Left kidney (tissue), 8 donors: ENCODE results near the gene MOB1A. TPM values are rescaled to one million over a fixed set of nuclear protein-coding genes. Genes with fewer than 3 reads are reported as not detected.
"Not testable (repeated sequence)": the region's sequence is repeated elsewhere in the genome, so short reads cannot be mapped to it uniquely, and the experiment has no call there.

Source experiments
- DNase-seq: peaks from one replicate; pipeline ENCODE4 v3.0.0-alpha.2; 2013
- long read RNA-seq, 8 donors: transcript quantifications; one replicate each; lab custom pipeline, GENCODE V29; 2026
- polyA plus RNA-seq: library from polyadenylated mRNA; unstranded; fragments of 120-200 nt; gene quantifications from one replicate; pipeline ENCODE4 v1.2.1, GENCODE V29; 2013; ENCODE audit not compliant: insufficient read length

Gene MOB1A
- polyA plus RNA-seq: 105 TPM
- long read RNA-seq, donor 1, full-length matches to known transcripts: 35 of 92 reads
- long read RNA-seq, donor 1, partial matches to known transcripts: 49 of 92 reads
- long read RNA-seq, donor 1, other reads (novel, unspliced or antisense): 8 of 92 reads
- long read RNA-seq, donor 2, full-length matches to known transcripts: 27 of 32 reads
- long read RNA-seq, donor 2, partial matches to known transcripts: 5 of 32 reads
- long read RNA-seq, donor 2, other reads (novel, unspliced or antisense): 0 of 32 reads
- long read RNA-seq, donor 3, full-length matches to known transcripts: 19 of 19 reads
- long read RNA-seq, donor 3, partial matches to known transcripts: 0 of 19 reads
- long read RNA-seq, donor 3, other reads (novel, unspliced or antisense): 0 of 19 reads
- long read RNA-seq, donor 4, full-length matches to known transcripts: 2 of 2 reads
- long read RNA-seq, donor 4, partial matches to known transcripts: 0 of 2 reads
- long read RNA-seq, donor 4, other reads (novel, unspliced or antisense): 0 of 2 reads
- long read RNA-seq, donor 5, full-length matches to known transcripts: 31 of 37 reads
- long read RNA-seq, donor 5, partial matches to known transcripts: 0 of 37 reads
- long read RNA-seq, donor 5, other reads (novel, unspliced or antisense): 6 of 37 reads
- long read RNA-seq, donor 6, full-length matches to known transcripts: 32 of 32 reads
- long read RNA-seq, donor 6, partial matches to known transcripts: 0 of 32 reads
- long read RNA-seq, donor 6, other reads (novel, unspliced or antisense): 0 of 32 reads
- long read RNA-seq, donor 7, full-length matches to known transcripts: 32 of 43 reads
- long read RNA-seq, donor 7, partial matches to known transcripts: 11 of 43 reads
- long read RNA-seq, donor 7, other reads (novel, unspliced or antisense): 0 of 43 reads
- long read RNA-seq, donor 8, full-length matches to known transcripts: 21 of 21 reads
- long read RNA-seq, donor 8, partial matches to known transcripts: 0 of 21 reads
- long read RNA-seq, donor 8, other reads (novel, unspliced or antisense): 0 of 21 reads

DNA sequence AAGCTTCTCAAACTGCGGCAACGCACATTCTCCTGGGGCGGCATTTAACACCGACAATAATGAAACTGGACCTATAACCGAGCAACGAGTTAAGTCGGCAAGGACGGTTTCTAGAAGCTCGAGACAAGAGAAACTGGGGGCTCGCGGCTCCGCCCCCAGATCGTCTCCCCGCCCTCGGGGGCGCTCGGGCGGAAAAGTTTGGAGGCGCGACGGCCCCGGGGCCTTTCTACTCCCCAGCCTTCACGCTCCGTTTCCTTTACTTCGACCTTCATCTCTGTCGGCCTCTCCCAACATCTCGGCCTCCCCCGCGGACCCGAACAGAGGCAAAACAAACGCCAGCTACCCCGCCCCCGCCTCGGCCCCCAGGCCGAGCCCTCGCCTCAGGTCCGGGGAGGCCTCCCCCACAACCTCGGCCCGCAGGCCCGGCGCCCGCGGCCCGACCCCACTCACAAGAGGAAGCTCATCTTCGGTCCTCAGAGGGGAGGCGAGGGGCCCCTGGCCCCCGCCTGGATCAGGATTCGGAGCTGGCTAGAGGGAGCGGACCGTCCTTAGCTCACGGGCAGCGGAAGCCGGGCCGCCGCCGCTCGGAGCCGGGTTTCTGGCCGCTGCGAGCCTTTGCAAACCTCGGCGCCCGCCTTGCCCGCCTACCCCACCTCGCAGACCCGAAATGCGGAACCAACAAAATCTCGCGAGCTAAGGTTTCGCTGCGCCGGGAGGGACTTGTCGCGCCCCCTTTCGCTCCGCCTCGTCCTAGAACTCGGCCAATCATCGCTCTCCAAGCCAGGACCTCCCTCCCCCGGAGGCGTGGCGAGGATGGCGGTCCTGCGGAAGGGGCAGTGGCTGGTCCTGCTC, at the start of gene MOB1A:
TSS of gene MOB1A (minus strand) at position 669 of the 852 bp plus-strand sequence. CDS start at position 464, 205 bp downstream.
- DNase-seq: peak; percentile 99

GRCh38 chr2:74227646-74228045, 49.0 kb upstream of the MOB1A start:
- DNase-seq: no peak

- no peak for DNase-seq
Measured at GRCh38 chr2:74226648-74227213, 48.1 kb upstream of the MOB1A start.

DNA sequence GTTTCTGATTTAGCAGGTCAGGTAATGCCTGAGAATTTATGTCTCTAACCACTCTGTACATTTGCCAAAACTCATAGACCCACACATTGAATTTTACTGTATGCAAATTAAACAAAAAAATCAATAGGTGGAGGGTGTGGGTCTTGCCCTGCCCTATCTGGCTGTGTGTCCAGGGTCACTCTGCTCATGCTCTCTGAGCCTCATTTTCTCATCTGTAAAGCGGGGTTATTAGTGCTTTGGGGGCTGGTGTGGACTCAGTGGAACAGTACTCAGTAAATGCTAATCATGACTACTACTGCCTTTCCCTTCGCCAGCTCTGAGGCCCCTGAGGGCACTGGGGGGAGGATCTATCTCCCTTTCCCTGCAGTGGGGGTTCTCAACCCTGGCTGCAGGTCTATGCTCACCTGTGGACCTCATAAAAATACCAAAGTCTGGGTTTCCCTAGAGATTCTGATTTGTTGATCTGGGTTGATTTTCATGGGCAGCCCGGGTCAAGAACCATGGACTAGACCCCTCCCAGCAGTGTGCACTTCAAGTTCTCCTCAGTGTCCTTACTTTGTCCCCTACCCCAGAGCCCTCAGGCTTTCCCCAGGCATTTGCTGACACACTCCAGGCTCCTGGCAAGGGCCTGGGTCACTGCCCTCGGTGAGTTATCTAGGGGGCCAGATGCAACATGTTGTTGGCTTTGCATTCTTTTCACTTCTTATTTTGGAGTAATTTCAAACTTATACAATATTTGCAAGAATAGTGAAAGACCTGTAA, 47.2 kb upstream of the MOB1A start:
- no peak for DNase-seq

DNA sequence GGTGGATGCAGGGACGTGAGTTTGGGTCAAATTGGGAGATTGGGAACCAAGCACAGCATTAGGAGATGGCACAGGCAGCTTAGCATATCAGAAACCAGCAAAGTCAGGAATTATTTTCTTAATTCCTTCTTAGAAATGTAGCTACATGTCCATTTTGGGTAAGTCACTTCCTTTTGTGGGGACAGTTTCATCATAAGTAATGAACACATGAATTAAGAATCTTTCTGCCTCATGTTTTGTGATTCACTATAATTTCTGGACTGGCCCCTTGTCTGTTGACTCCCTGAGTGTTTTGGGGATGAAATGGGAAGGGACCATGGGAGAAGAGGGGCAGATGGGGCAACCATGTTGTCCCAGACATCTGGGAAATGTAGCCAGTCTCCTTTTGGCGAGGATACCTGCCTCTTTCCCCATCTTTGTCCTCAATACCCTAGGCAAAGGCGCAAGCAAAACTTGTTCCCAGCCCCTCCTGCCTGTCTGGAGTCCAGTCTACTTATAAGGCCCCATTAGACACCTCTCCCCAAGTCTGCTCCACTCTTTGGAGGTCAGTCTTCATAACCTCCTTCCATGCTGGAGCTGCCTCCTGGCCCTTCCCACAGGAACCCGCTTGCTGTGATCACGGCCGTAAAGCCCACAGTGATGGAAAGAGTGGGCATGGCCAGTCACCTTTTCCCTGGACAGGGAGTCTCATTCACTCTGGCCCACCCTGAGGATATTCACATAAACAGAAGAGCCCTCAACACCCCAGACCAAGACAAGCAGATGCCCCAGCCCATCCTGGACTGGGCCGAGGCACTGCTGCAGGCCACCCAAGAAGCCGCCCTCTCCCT, 45.5 kb upstream of the MOB1A start:
- DNase-seq: no peak

DNA sequence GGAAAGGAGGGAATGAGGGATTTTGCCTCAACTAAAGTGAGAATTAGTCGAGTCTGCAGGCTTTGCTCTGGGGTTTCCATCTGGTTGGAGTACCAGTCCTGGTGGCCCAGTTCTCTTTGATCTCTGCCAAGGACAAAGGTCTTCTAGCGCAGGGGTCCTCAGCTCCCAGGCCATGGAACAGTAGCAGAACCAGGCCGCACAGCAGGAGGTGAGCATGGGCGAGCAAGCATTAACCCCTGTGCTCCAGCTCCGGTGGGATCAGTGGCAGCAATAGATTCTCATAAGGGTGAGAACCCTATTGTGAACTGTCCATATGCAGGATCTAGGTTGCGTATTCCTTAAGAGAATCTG, 43.6 kb upstream of the MOB1A start:
- no peak for DNase-seq

DNA sequence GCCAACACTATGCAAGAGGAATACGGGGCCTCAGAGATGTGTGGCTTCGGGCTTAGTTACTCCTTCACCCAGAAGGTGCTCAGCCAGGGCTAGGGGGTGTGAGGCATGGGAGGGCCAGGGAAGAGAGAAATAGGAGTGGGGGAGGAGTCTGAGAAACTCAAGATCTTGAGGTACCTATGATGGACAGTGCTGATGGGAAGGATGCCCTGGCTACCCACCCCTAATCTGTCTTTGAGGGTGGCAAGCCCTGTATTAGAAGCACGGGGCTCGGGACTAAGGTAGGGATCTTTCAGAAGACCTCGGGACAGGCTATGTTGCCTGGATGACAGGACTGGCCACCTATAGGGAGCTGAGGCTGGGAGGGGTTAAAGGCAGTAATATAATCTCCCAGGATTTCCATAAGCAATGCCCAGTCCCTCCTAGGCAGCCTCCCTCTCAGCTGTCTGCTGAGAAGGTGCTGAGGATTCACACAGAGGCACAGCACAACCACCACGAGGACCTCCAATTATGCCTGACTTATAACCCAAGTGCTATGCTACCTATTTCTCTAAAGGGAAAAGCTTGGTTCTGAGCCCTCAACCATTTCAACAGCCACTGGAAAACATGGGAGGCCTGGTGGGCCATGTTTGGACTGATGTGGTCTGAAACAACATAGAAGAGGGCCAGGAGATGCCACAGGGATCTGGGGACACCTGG, 43.1 kb upstream of the MOB1A start:
- DNase-seq: no peak

DNA sequence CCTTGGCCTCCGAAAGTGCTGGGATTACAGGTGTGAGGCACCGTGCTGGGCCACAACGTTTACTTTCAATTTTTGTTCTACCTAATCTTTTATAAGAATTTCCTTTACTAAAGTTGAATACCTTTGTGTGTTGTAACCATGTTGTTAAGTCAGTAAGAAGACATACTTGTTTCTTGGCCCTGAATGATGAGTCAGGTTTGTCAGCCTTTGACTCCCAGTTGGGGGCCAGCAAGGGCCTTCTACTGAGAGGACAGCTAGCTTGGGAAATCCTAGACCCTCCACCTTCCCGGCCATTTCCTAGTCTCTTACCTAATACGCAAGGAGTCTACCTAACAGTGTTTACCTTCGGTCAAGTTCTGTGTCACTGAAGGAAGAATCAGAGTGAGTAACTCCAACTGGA, 42.4 kb upstream of the MOB1A start:
- no peak for DNase-seq

DNA sequence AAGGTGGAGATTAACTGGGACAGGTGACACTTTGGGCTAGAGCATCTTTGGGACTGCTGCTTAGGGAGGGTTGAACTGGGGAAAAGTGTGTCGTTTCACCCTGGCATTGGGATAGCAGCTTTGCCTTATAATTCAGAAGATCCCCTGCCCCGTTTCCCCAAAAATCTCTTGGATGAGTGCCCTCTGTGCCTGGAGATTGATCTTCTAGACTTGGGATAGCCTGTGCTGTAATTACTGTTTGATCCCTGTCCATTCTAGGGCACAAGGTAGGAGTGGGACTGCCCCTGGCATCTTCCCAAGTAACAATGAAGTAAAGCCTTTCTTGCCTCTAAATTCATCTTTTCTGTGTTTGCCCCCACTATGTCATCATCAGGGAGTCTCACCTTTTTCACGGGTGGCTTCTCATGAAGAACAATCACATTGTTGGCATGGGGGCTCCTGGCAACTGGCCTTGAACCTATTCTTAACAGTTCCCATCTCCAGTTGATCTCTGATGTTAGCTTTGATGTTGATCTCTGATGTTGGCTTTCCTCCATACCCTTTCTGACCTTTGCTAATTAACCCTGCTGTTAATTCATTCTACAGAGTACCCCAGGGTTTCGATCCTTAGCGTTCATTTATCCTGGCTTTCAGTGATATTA, 41.3 kb upstream of the MOB1A start:
- DNase-seq: no peak

DNA sequence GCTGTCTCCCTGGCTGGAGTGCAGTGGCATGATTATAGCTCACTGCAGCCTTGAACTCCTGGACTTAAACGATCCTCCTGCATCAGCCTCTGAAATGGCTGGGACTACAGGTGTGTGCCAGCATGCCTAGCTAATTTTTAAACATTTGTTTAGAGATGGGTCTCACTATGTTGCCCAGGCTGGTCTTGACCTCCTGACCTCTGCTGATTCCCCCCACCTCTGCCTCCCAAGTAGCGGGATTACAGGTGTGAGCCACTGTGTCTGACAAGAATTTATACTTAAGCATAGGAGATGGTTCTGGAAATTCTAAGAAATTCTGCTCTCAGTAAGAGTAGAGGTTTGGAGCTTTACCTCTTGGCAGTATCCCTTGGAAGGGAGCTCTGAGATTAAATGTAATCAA, 38.0 kb upstream of the MOB1A start:
- no peak for DNase-seq

DNA sequence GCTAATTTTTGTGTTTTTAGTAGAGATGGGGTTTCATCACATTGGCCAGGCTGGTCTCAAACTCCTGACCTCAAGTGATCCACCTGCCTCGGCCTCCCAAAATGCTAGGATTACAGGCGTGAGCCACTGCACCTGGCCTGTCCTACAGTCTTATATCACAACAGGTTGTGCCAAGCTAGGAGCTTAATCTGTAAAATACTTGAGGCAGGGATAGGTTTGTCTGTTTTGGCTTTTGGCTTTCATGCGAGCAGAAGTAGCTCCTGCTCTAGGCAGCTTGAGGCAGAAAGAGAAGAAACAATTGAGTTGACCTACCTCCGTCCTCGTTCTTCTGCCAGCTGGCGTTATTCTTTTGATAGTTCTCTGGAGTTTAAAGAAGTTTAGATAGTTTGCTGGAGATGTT, 37.1 kb upstream of the MOB1A start:
- DNase-seq: not testable (repeated sequence)

DNA sequence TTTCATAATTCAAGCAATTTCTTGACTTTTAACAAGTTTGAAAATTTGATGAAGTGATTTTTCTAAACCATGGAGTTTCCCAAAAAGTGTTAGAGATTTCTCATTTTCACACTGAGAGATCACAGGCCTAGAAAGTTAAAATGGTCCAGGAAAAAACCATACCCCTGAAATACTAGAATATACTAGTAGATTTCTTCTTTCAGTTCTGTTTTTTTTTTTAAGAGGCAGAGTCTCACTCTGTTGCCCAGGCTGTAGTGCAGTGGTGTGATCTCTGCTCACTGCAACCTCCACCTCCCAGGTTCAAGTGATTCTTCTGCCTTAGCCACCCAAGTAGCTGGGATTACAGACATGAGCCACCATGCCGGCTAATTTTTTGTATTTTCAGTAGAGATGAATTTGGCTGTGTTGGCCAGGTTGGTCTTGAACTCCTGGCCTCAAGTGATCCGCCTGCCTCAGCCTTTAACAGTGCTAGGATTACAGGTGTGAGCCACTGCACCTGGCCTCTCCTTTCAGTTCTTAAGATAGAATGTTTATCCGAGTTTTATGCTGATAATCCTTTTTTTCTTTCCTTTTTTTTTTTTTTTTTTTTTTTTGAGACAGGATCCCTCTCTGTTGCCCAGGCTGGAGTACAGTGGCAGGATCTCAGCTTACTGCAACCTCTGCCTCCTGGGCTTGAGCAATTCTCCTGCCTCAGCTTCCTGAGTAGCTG, 34.2 kb upstream of the MOB1A start:
- DNase-seq: no peak

DNA sequence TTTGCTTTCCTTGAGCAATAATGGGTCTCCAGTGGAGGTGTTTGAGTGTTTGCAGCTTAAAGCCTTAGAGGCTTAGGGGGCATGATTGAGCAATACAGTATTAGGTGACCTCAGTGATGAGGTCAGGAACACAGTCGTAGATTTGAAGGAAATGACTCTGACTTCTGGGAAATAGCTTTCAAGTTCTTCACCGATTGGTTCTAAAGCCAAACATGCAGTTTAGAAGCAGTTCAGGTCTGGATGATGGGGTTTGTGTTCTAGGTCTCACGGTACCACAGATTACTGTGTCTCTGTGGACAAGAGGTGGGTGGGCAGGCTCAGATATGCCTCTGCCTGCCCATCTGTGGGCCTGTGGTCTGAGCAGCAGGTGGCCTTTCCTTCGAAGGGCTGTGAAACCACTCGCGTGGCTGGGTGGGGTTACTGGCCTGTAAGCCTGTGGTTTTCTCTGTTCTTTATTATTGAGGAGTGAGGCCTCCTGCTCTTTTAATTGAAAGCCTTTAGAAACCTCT, 27.6 kb upstream of the MOB1A start:
- no peak for DNase-seq

GRCh38 chr2:74205596-74205995, 26.9 kb upstream of the MOB1A start:
- no peak for DNase-seq

GRCh38 chr2:74205113-74205512, 26.4 kb upstream of the MOB1A start:
- DNase-seq: no peak

DNA sequence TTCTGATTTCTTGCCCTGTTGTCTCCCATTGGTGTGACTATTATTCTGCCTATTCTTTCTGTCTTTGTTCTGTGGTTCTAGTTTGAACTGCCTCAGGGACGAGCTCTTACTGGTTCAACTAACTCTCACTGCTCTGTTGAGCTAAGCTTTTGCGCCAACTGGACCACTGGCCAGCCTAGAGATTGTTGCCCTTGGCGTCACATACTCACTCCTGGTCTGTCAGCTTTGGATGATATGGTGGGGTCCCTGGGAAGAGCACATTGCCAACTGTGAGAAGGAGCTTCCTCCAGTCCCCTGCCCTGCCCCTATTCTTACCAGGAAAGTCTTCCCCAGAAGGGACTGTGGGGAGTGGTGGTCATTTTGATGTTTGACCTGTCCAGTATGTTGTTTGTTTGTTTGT, 25.8 kb upstream of the MOB1A start:
- no peak for DNase-seq

- no peak for DNase-seq
Measured at GRCh38 chr2:74201596-74201995, 22.9 kb upstream of the MOB1A start.

- no peak for DNase-seq
Measured at GRCh38 chr2:74201196-74201595, 22.5 kb upstream of the MOB1A start.
